GM12878 (cell line): ENCODE measurements around the gene CDH5. TPM values are rescaled to one million over a fixed set of nuclear protein-coding genes. Genes with fewer than 3 reads are reported as not detected.

ENCODE experiments used
- ATAC-seq: fragments of 200-7000 bp; cut with Tn5 transposase; 3 replicates; pipeline ENCODE4 v1.9.1; 2020; ENCODE audit warnings: mild to moderate bottlenecking, moderate library complexity
- BruUV-seq: library from RNA; stranded (reverse); fragments of 400-500 nt; replicated peaks from 2 replicates; lab custom pipeline; 2021; lab: Mats Ljungman, UMichigan
- CTCF ChIA-PET: fragments of 300-600 bp; sonication (Branson Sonifier 250); formaldehyde crosslinking; extraction: SDS; loops from one replicate; lab custom pipeline; 2021; ENCODE audit warnings: inconsistent platforms; lab: Yijun Ruan, JAX
- POLR2A ChIA-PET: fragments of 350-600 bp; formaldehyde crosslinking; extraction: SDS; loops from one replicate; lab custom pipeline; 2021; ENCODE audit warnings: inconsistent platforms; lab: Charles Lee
- RAD21 ChIA-PET: fragments of 300-600 bp; sonication (Branson Sonifier 250); formaldehyde crosslinking; loops from one replicate; lab custom pipeline; 2023; ENCODE audit warnings: antibody characterized with exemption; ENCODE audit not compliant: unreplicated experiment; lab: Charles Lee
- SMC1A ChIA-PET: fragments of 300-600 bp; sonication (Branson Sonifier 250); formaldehyde crosslinking; loops from one replicate; lab custom pipeline; 2023; ENCODE audit not compliant: unreplicated experiment, uncharacterized antibody; lab: Charles Lee
- DNase-seq: peaks from one replicate; pipeline ENCODE4 v3.0.0-alpha.2; 2011; ENCODE audit warnings: low read depth, low spot score
- FAIRE-seq: peaks from 3 replicates; lab custom pipeline; 2011; peaks lifted over from hg19 to GRCh38; lab: Jason Lieb, UNC
- H2AFZ ChIP-seq: 2 replicates; pipeline ENCODE4 v1.6.0; 2011; ENCODE audit warnings: low read depth, low read length, control low read depth; ENCODE audit not compliant: control insufficient read depth
- H3K27ac ChIP-seq: 2 replicates; pipeline ENCODE4 v1.5.1; 2011; ENCODE audit warnings: control low read depth; ENCODE audit not compliant: control insufficient read depth, insufficient read depth
- H3K27me3 ChIP-seq, 2 experiments: replicated peaks in 1 of 2; 2 replicates each; pipeline versions ENCODE4 v1.6.0 to v1.6.1; 2011; ENCODE audit warnings: low read length in 1 of 2; ENCODE audit not compliant: control insufficient read depth in 2 of 2, insufficient read depth in 2 of 2
- H3K36me3 ChIP-seq, 2 experiments: 2 replicates each; pipeline ENCODE4 v1.5.1; 2011; ENCODE audit warnings: low read length in 1 of 2; ENCODE audit not compliant: control insufficient read depth in 2 of 2, insufficient read depth in 2 of 2
- H3K4me1 ChIP-seq: 2 replicates; pipeline ENCODE4 v1.6.1; 2011; ENCODE audit warnings: mild to moderate bottlenecking, low read length, moderate library complexity, mixed read lengths; ENCODE audit not compliant: control insufficient read depth, insufficient read depth
- H3K4me2 ChIP-seq: 2 replicates; pipeline ENCODE4 v1.6.0; 2011; ENCODE audit warnings: control low read depth; ENCODE audit not compliant: control insufficient read depth, insufficient read depth
- H3K4me3 ChIP-seq: fragments of 200-600 bp; sonication (generic); 2 replicates; pipeline ENCODE4 v1.5.1; 2016
- H3K79me2 ChIP-seq: 2 replicates; pipeline ENCODE4 v1.6.0; 2011; ENCODE audit warnings: low read length; ENCODE audit not compliant: control insufficient read depth, insufficient read depth
- H3K9ac ChIP-seq: 2 replicates; pipeline ENCODE4 v1.8.0; 2011; ENCODE audit warnings: low read length, control low read depth, mixed read lengths; ENCODE audit not compliant: control insufficient read depth, insufficient read depth
- H3K9me3 ChIP-seq: replicated peaks from 3 replicates; pipeline ENCODE4 v1.5.1; 2011; ENCODE audit warnings: mild to moderate bottlenecking, low read length; ENCODE audit not compliant: control insufficient read depth, insufficient read depth
- H4K20me1 ChIP-seq: 2 replicates; pipeline ENCODE4 v1.6.0; 2011; ENCODE audit not compliant: control insufficient read depth, insufficient read depth
- BHLHE40 ChIP-seq, 2 experiments: fragments of 450-650 bp in 1 of 2; IDR thresholded peaks; 2 replicates each; pipeline ENCODE4 v1.6.1; 2011 to 2017; ENCODE audit warnings: low read depth in 2 of 2, borderline replicate concordance in 1 of 2, improper control_type of control experiment in 1 of 2, low read length in 1 of 2, mild to moderate bottlenecking in 1 of 2
- BMI1 ChIP-seq: fragments of 450-650 bp; IDR thresholded peaks from 2 replicates; pipeline ENCODE4 v1.6.1; 2016; ENCODE audit warnings: mild to moderate bottlenecking, moderate library complexity, borderline replicate concordance
- CHD2 ChIP-seq: IDR thresholded peaks from 2 replicates; pipeline ENCODE4 v1.6.1; 2011; ENCODE audit warnings: low read depth, low read length, improper control_type of control experiment, borderline replicate concordance
- LARP7 ChIP-seq: fragments of 450-650 bp; IDR thresholded peaks from 2 replicates; pipeline ENCODE4 v1.6.1; 2017; ENCODE audit warnings: mild to moderate bottlenecking
- MAX ChIP-seq: IDR thresholded peaks from 2 replicates; pipeline ENCODE4 v1.6.1; 2012; ENCODE audit warnings: low read depth, low read length, improper control_type of control experiment
- POLR2AphosphoS2 ChIP-seq: IDR thresholded peaks from 2 replicates; pipeline ENCODE4 v1.6.1; 2011; ENCODE audit warnings: low read depth, mild to moderate bottlenecking, low read length, improper control_type of control experiment, moderate library complexity
- SIX5 ChIP-seq: IDR thresholded peaks from 2 replicates; pipeline ENCODE4 v1.6.1; 2011; ENCODE audit warnings: mild to moderate bottlenecking, low read depth, low read length, moderate library complexity; ENCODE audit not compliant: severe bottlenecking
- SP1 ChIP-seq: IDR thresholded peaks from one replicate; pipeline ENCODE4 v1.6.1; 2011; ENCODE audit warnings: low read depth, low read length
- SPI1 ChIP-seq: IDR thresholded peaks from 2 replicates; pipeline ENCODE4 v1.6.1; 2011; ENCODE audit warnings: low read depth, mild to moderate bottlenecking, low read length, moderate library complexity, borderline replicate concordance; ENCODE audit not compliant: insufficient read depth
- TCF7 ChIP-seq: IDR thresholded peaks from 2 replicates; pipeline ENCODE4 v1.6.1; 2014; ENCODE audit warnings: antibody characterized with exemption, borderline replicate concordance
- YY1 ChIP-seq: IDR thresholded peaks from 2 replicates; pipeline ENCODE4 v1.6.1; 2011; ENCODE audit warnings: low read depth, mild to moderate bottlenecking, low read length
- ZBTB33 ChIP-seq: fragments of 450-650 bp; IDR thresholded peaks from 2 replicates; pipeline ENCODE4 v1.6.1; 2017; ENCODE audit warnings: mild to moderate bottlenecking
- WGBS: methylation state at CpG from one replicate; pipeline ENCODE4 v1.1.6; 2016; ENCODE audit warnings: low lambda C conversion rate; ENCODE audit not compliant: insufficient replicate concordance, insufficient coverage; ENCODE audit errors: missing lambda C conversion rate; 5-methylcytosine and 5-hydroxymethylcytosine counted together
- in situ Hi-C: fragments of 300-500 bp; cut with MboI; formaldehyde crosslinking; loops from 9 replicates; pipeline ENCODE4 v1.14.3; 2018; ENCODE audit warnings: mixed read lengths
- intact Hi-C: fragments of 100-400 bp; cut with micrococcal nuclease; formaldehyde crosslinking; loops from one replicate; pipeline ENCODE4 v1.14.2; 2022; ENCODE audit not compliant: unreplicated experiment
- polyA plus RNA-seq, 11 experiments: library from polyadenylated mRNA; depleted of rRNA in 4 of 11; unstranded in 6 of 11; stranded (reverse) in 5 of 11; fragments of >200 nt; fragmentation: Nextera tagmentation in 4 of 11; fragmentation: Illumina TruSeq in 1 of 11; extraction: Ambion mirVana in 4 of 11; extraction: Trizol in 1 of 11; gene quantifications; 1 replicate in 1 of 11; 2 replicates in 10 of 11; pipeline versions ENCODE4 v1.2.1 to v1.2.3, GENCODE V29; 2011 to 2016; ENCODE audit warnings: inconsistent platforms in 2 of 11, missing spikeins in 2 of 11, low read depth in 1 of 11
- total RNA-seq, 4 experiments: library from RNA; depleted of rRNA in 3 of 4; stranded (reverse); fragments of >200 nt in 3 of 4; fragmentation: Illumina TruSeq in 1 of 4; extraction: Trizol in 1 of 4; gene quantifications; 2 replicates each; pipeline versions ENCODE4 v1.2.1 to v1.2.3, GENCODE V29; 2013 to 2021
- TF ChIP-seq, protein P1 (sequence below): IDR thresholded peaks from 2 replicates; pipeline ENCODE4 v1.6.1; 2012; ENCODE audit warnings: low read depth, low read length, improper control_type of control experiment

CDH5 gene
- total and polyA plus RNA-seq, 10 of the 15 experiments (the other 5 are each of a cell fraction or from before 2014, with no cell fraction given) = not detected

DNA sequence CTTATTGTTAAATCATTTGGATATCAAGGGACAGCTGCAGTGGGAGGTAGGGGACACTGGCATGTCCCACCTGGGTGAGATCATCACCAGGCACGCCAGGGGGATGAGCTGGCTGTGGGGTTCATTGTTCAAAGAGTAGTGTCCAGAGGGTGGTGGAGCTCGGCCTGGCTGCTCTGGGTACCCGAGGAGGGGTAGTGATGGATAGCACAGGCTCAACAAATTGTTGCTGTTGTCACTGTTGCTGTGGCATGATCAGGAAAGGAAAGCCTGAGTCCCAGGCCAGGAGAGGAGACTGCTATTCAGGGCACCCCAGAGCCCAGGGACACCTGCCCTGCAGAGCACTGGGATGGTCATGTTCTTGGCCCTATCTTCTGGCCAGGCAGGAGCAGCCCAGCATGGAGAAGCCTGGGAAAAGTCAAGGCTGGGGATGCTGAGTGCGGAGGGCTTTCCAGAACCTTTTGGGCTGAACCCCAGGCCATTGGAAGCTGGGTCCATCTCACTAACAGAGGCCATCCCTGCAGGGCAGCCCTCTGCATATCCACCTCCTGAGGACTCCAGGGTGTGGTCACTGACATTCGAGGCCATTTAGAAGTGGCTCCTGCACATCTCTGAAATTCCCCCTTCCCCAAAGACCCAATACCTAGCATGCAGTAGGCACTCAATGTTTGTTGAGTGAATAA, 72.7 kb downstream of the CDH5 start:
- no peaks in the 10 kb centered on the region for H3K36me3 ChIP-seq
- ChIA-PET RAD21 (no interaction called here), SMC1A (no interaction called here), POLR2A (interaction anchor here (0.5 kb wide), 1 partner anchor 658 kb away, joined by 6 read pairs; no protein-coding TSS in a partner anchor), CTCF (interaction anchor here (1.6 kb wide), 1 partner anchor 13 kb away, joined by 3 read pairs; no protein-coding TSS in a partner anchor)
- WGBS = 13% methylated on average over 5 of the region's 5 CpGs
- H3K27ac ChIP-seq = no peak overlapping the region
- TF ChIP-seq MAX (no peak), LARP7 (no peak)
- TF ChIP-seq, protein P1, sequence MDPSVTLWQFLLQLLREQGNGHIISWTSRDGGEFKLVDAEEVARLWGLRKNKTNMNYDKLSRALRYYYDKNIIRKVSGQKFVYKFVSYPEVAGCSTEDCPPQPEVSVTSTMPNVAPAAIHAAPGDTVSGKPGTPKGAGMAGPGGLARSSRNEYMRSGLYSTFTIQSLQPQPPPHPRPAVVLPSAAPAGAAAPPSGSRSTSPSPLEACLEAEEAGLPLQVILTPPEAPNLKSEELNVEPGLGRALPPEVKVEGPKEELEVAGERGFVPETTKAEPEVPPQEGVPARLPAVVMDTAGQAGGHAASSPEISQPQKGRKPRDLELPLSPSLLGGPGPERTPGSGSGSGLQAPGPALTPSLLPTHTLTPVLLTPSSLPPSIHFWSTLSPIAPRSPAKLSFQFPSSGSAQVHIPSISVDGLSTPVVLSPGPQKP = no peak
- in situ Hi-C loops (no loop called here), intact Hi-C loops (no loop called here)
- DNase-seq = no peak
- no peaks in the 10 kb centered on the region for H3K9me3 ChIP-seq
- no peak overlapping the region for H3K4me2 ChIP-seq
- H4K20me1 ChIP-seq = no peaks in the 10 kb centered on the region
- no TSS peak for BruUV-seq
- no peak overlapping the region for H3K4me3 ChIP-seq
- FAIRE-seq = no peak
- no peak for ATAC-seq
- H3K79me2 ChIP-seq = no peaks in the 10 kb centered on the region
- no peak overlapping the region for H3K9ac ChIP-seq
- H3K4me1 ChIP-seq = no peaks in the 10 kb centered on the region
- no peak overlapping the region for H2AFZ ChIP-seq
- peaks cover 3 to 5% of the 10 kb centered on the region in 2 experiments; a peak in 3 of 4 replicates for H3K27me3 ChIP-seq

DNA sequence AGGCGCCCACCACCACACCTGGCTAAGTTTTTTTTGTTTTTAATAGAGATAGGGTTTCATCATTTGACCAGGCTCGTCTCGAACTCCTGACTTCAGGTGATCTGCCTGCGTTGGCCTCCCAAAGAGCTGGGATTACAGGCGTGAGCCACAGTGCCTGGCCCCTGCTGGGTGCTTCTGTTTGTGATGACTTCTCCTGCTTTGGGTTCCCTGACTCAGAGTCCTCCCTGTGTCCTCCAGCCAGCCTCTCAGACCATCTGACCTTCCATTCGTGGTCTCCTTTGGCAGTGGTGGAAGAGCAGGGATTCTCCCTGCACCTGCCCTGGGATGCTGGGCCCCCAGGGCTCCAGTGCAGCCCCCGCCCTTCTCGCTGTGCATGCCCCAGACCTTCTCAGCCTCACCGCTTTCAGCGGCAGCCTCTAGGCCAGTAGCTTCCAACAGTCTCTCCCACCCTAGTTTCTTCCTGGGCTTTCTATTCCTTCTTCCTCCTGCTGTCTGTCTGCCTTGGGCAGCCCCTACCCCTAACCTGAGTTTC, 73.8 kb downstream of the CDH5 start:
- Histone ChIP-seq H3K27me3 (peaks cover 0 to 2% of the 10 kb centered on the region in 2 experiments; a peak in 1 of 4 replicates), H3K4me1 (no peaks in the 10 kb centered on the region), H3K79me2 (no peaks in the 10 kb centered on the region), H3K36me3 (no peaks in the 10 kb centered on the region), H3K4me3 (no peak overlapping the region), H3K4me2 (no peak overlapping the region), H4K20me1 (no peaks in the 10 kb centered on the region), H3K9ac (no peak overlapping the region), H2AFZ (no peak overlapping the region), H3K27ac (no peak overlapping the region), H3K9me3 (no peaks in the 10 kb centered on the region)
- SMC1A ChIA-PET = no interaction called here
- WGBS = 36% methylated on average over 9 of the region's 10 CpGs
- FAIRE-seq (no peak), DNase-seq (no peak), ATAC-seq (no peak)
- POLR2A ChIA-PET = no interaction called here
- in situ Hi-C loops (no loop called here), intact Hi-C loops (no loop called here)
- RAD21 ChIA-PET = no interaction called here
- no TSS peak for BruUV-seq
- CTCF ChIA-PET = no interaction called here
- TF ChIP-seq BMI1 (no peak), POLR2AphosphoS2 (no peak), SP1 (no peak), ZBTB33 (no peak), SIX5 (no peak), CHD2 (no peak), SPI1 (no peak), TCF7 (no peak), BHLHE40 (IDR thresholded peaks at IDR 0.05; ENCODE audit: borderline replicate concordance in 1 of 2, low read depth in 2 of 2, low read length in 1 of 2) (no peak), YY1 (no peak)
